ACHN (cell line): Measurements from ENCODE around the gene PHLDA2.
"Not testable (repeated sequence)": the region's sequence is repeated elsewhere in the genome, so short reads cannot be mapped to it uniquely, and the experiment has no call there.

Experiments
- DNase-seq: peaks from one replicate; pipeline ENCODE4 v3.0.0-alpha.2; 2015
- in situ Hi-C: cut with HindIII; loops from 2 replicates; pipeline ENCODE4 v1.10.0; 2017; ENCODE audit warnings: low sequenced_read_pairs, low pct_ligation_motif_present, low pct_unique_long_range_greater_than_20kb

PHLDA2 gene

GRCh38 chr11:2949920-2950319 lies 20.7 kb upstream of the PHLDA2 start:
- in situ Hi-C loops, result no loop called here
- DNase-seq, result no peak

GRCh38 chr11:2947744-2948143 lies 18.5 kb upstream of the PHLDA2 start:
- in situ Hi-C loops, result no loop called here

GRCh38 chr11:2945757-2946287 lies 16.6 kb upstream of the PHLDA2 start:
- in situ Hi-C loops, result no loop called here
- DNase-seq, result no peak

More at GRCh38 chr11:2947744-2948143, 18.5 kb upstream of the PHLDA2 start:
- DNase-seq, result no peak

- in situ Hi-C loops, result no loop called here
- DNase-seq, result peak; percentile 46
Observed at GRCh38 chr11:2945031-2945756, 16.0 kb upstream of the PHLDA2 start.

- DNase-seq, result no peak
- in situ Hi-C loops, result no loop called here
Observed at GRCh38 chr11:2944530-2944929, 15.3 kb upstream of the PHLDA2 start.

GRCh38 chr11:2943711-2944118 lies 14.5 kb upstream of the PHLDA2 start:
- DNase-seq, result no peak
- in situ Hi-C loops, result no loop called here

GRCh38 chr11:2942872-2943710 lies 13.9 kb upstream of the PHLDA2 start:
- DNase-seq, result no peak
- in situ Hi-C loops, result no loop called here

- DNase-seq, result no peak
- in situ Hi-C loops, result no loop called here
Observed at GRCh38 chr11:2942447-2942846, 13.2 kb upstream of the PHLDA2 start.

- no peak for DNase-seq
Observed at GRCh38 chr11:2940921-2941821, 12.0 kb upstream of the PHLDA2 start.

GRCh38 chr11:2940147-2940920 lies 11.1 kb upstream of the PHLDA2 start:
- peak; percentile 31 for DNase-seq
- in situ Hi-C loops, result no loop called here

More at GRCh38 chr11:2940921-2941821, 12.0 kb upstream of the PHLDA2 start:
- in situ Hi-C loops, result no loop called here

- in situ Hi-C loops, result not testable (repeated sequence)
Observed at GRCh38 chr11:2938458-2939418, 9.5 kb upstream of the PHLDA2 start.

GRCh38 chr11:2937641-2938457 lies 8.6 kb upstream of the PHLDA2 start:
- DNase-seq, in situ Hi-C loops: not testable (repeated sequence)

More at GRCh38 chr11:2938458-2939418, 9.5 kb upstream of the PHLDA2 start:
- not testable (repeated sequence) for DNase-seq

GRCh38 chr11:2934611-2935239 lies 5.5 kb upstream of the PHLDA2 start:
- no peak for DNase-seq
- in situ Hi-C loops, result no loop called here

- in situ Hi-C loops, result no loop called here
- DNase-seq, result no peak
Observed at GRCh38 chr11:2934021-2934550, 4.9 kb upstream of the PHLDA2 start.

GRCh38 chr11:2933375-2934020 lies 4.3 kb upstream of the PHLDA2 start:
- in situ Hi-C loops, result no loop called here
- peak; percentile 87 for DNase-seq
